Lung (tissue), 12 donors: ENCODE data around the gene FBXO27. TPM values are rescaled to one million over a fixed set of nuclear protein-coding genes. Genes with fewer than 3 reads are reported as not detected.

Source experiments
- ATAC-seq: fragments of 200-7000 bp; cut with Tn5 transposase; one replicate; pipeline ENCODE4 v1.9.1; 2020; ENCODE audit warnings: moderate number of reproducible peaks; ENCODE audit not compliant: insufficient read depth, low FRiP score
- DNase-seq, 3 donors: peaks; one replicate each; pipeline ENCODE4 v3.0.0-alpha.2; 2013 to 2017
- H3K27ac ChIP-seq, 2 donors: one replicate each; pipeline ENCODE4 v1.5.1; 2013; ENCODE audit warnings: mild to moderate bottlenecking in 2 of 2, moderate library complexity in 2 of 2, control low read depth in 1 of 2, inconsistent platforms in 1 of 2, low read depth in 1 of 2, low read length in 1 of 2
- H3K27me3 ChIP-seq, 3 donors: one replicate each; pipeline ENCODE4 v1.5.1; 2013; ENCODE audit warnings: low read length in 2 of 3; ENCODE audit not compliant: control insufficient read depth in 3 of 3, insufficient read depth in 3 of 3
- H3K36me3 ChIP-seq, 4 donors: one replicate each; pipeline ENCODE4 v1.5.1; 2013; ENCODE audit warnings: low read length in 4 of 4, mild to moderate bottlenecking in 1 of 4, moderate library complexity in 1 of 4; ENCODE audit not compliant: control insufficient read depth in 4 of 4, insufficient read depth in 4 of 4
- H3K4me1 ChIP-seq, 5 donors: one replicate each; pipeline ENCODE4 v1.5.1; 2013; ENCODE audit warnings: low read length in 5 of 5, mild to moderate bottlenecking in 2 of 5, moderate library complexity in 1 of 5; ENCODE audit not compliant: control insufficient read depth in 5 of 5, insufficient read depth in 5 of 5
- H3K4me3 ChIP-seq: one replicate; pipeline ENCODE4 v1.5.1; 2013; ENCODE audit warnings: mild to moderate bottlenecking, control low read depth, moderate library complexity
- H3K9ac ChIP-seq, 2 donors: one replicate each; pipeline ENCODE4 v1.5.1; 2013; ENCODE audit warnings: low read length in 2 of 2, control low read depth in 1 of 2; ENCODE audit not compliant: insufficient read depth in 1 of 2
- H3K9me3 ChIP-seq, 4 donors: one replicate each; pipeline ENCODE4 v1.5.1; 2013; ENCODE audit warnings: low read length in 3 of 4, mild to moderate bottlenecking in 1 of 4, moderate library complexity in 1 of 4; ENCODE audit not compliant: control insufficient read depth in 4 of 4, insufficient read depth in 3 of 4
- WGBS, 2 donors: extraction: QIAGEN DNeasy Blood & Tissue Kit; methylation state at CpG; one replicate each; pipeline ENCODE4 v1.1.7; 2013; 5-methylcytosine and 5-hydroxymethylcytosine counted together
- polyA plus RNA-seq, 2 donors: library from polyadenylated mRNA; stranded (reverse); fragments of 200-250 nt; gene quantifications; one replicate each; pipeline ENCODE4 v1.2.1, GENCODE V29; 2013
- total RNA-seq, 2 donors: library from RNA; depleted of rRNA in 1 of 2; stranded (reverse); fragments of >200 nt in 1 of 2; gene quantifications; one replicate each; pipeline ENCODE4 v1.2.1, GENCODE V29; 2014 to 2021
- TF ChIP-seq, protein P1 (sequence below): IDR thresholded peaks from 2 replicates; pipeline ENCODE4 v1.5.1; 2012; ENCODE audit warnings: mild to moderate bottlenecking; ENCODE audit errors: control extremely low read depth, extremely low read depth
- donor health status: control.
- donor health status: control.
- donor health status: Bipolar disorder and iron deficiency.
- donor health status: healthy.
- donor health status: DM: yes; HTN: yes; CAD: no.

FBXO27 gene
- total and polyA plus RNA-seq, 4 donors: 2.8 to 18.0 (median 5.6) TPM

DNA sequence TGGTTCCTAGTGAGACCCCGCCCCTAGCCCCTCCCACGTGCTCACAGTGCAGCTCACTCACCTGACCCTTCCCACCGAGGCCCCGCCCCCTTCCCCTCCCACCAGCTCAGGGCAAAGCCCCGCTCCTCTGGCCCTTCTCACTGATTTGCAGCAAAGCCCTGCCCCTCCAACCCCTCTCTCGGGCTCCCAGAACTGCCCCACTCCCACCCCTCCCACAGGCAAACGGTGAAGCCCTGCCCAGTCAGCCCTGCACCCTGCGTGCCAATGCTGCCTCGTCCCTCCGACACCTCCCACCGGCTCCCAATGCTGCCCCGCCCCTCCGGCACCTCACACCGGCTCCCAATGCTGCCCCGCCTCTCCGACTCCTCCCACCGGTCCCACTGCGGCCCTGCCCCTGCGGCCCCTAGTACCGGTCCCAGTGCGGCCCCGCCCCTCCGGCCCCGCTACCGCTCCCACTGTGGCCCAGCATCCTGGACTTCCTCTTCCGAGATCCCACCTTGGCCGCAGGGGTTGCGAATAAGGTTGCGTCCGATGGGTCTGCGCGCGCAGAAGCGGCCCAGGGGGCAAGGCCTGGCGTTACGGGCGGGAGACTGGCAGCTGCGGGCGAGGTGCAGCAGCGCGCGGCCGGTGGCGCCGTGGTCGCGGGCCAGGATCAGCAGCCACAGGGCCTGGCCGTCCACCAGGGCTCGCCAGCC lies 834 bp downstream of the FBXO27 start:
- Histone ChIP-seq H3K27ac (peak overlapping the region; percentile 46 to 80), H3K4me3 (peak overlapping the region; percentile 54), H3K9ac (no peak overlapping the region), H3K4me1 (peaks cover 0 to 9% (median 0%) of the 10 kb centered on the region in 5 donors), H3K36me3 (peaks cover 0 to 8% (median 2%) of the 10 kb centered on the region in 4 donors), H3K27me3 (no peaks in the 10 kb centered on the region), H3K9me3 (peaks cover 0 to 4% (median 0%) of the 10 kb centered on the region in 4 donors)
- DNase-seq: peak; percentile 71 to 90 (median 89)
- 0 to 1% methylated on average over 38 to 49 of the region's 49 CpGs for WGBS, 2 donors
- ATAC-seq: peak; percentile 93
- TF ChIP-seq, protein P1, sequence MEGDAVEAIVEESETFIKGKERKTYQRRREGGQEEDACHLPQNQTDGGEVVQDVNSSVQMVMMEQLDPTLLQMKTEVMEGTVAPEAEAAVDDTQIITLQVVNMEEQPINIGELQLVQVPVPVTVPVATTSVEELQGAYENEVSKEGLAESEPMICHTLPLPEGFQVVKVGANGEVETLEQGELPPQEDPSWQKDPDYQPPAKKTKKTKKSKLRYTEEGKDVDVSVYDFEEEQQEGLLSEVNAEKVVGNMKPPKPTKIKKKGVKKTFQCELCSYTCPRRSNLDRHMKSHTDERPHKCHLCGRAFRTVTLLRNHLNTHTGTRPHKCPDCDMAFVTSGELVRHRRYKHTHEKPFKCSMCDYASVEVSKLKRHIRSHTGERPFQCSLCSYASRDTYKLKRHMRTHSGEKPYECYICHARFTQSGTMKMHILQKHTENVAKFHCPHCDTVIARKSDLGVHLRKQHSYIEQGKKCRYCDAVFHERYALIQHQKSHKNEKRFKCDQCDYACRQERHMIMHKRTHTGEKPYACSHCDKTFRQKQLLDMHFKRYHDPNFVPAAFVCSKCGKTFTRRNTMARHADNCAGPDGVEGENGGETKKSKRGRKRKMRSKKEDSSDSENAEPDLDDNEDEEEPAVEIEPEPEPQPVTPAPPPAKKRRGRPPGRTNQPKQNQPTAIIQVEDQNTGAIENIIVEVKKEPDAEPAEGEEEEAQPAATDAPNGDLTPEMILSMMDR: no peak

DNA sequence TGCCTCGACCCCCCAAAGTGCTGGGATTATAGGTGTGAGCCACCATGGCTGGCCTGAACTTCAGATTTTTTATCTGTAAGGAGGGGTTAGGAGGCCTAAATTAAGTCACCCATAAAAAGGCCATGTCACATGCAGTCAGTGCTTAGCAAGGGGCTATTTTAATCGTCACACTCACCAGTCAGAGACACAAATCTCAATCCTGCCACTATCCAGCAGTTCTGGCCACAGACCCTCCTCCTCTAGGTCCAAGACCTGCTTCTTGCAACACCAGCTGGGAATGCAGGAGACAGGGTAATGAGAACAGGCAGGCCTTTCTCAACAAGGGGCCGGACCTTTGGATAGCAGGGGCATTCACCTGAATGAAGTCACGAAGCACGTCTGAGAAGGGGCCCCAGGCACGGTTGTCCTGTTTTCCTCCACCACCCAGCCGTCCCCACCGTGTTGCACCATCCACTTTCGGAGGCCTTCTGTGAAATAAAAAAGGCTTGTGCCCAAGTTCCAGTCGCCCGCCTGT lies 1.4 kb downstream of the FBXO27 start:
- H3K9ac ChIP-seq: peak overlapping the region in 1 of 2 donors; percentile 32

DNA sequence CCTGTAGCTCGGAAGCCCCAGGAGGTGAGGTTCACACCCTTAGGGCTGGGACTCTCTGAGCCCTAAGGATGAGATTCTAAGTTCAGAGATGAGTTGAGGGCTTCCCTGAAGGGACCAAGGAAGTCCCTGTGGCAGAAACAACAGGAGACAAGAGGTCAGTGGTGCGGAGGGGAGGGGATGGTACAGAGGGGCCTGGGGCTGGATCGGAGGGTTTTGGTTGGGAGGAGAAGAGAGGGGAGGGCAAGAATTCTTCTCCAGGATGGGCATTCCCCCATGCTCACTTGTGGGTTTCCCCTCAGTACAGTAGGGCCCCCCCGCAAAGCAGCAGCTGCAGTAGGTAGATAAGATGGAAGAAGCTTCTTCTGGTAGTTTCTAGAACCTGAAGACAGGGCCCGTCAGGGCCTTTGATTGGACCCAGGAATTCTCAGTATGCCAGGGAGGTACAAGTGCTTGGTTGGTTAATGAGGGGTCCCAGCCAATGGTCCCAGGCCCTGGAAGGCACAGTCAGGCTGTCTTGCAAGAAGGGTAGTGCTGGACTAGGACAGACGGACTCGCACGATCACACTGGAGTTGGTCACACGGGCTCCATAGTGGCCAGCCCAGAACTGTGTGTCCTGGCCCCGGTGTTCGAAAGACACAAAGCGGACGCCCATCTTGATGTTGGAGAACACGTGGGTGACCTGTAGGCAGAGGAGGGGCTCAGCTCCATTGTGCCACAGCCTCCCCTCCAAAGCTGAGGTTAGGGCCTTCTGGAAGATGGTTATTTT lies 7.3 kb downstream of the FBXO27 start:
- ATAC-seq (no peak), DNase-seq (no peak)
- 95 to 97% methylated on average over 13 to 14 of the region's 14 CpGs for WGBS, 2 donors
- TF ChIP-seq, protein P1: no peak
- Histone ChIP-seq H3K27me3 (no peaks in the 10 kb centered on the region), H3K9ac (no peak overlapping the region), H3K36me3 (peaks cover 0 to 8% (median 2%) of the 10 kb centered on the region in 4 donors), H3K4me3 (no peak overlapping the region), H3K4me1 (no peaks in the 10 kb centered on the region), H3K9me3 (peaks cover 0 to 8% (median 0%) of the 10 kb centered on the region in 4 donors), H3K27ac (no peak overlapping the region)

More for the DNA sequence above, 1.4 kb downstream of the FBXO27 start:
- H3K27me3 ChIP-seq: no peaks in the 10 kb centered on the region
- H3K4me1 ChIP-seq: peaks cover 0 to 9% (median 0%) of the 10 kb centered on the region in 5 donors
- peaks cover 0 to 8% (median 2%) of the 10 kb centered on the region in 4 donors for H3K36me3 ChIP-seq
- peak; percentile 2 for ATAC-seq
- TF ChIP-seq, protein P1: no peak
- WGBS, 2 donors: 22 to 24% methylated on average over 11 of the region's 11 CpGs
- peaks cover 0 to 7% (median 0%) of the 10 kb centered on the region in 4 donors for H3K9me3 ChIP-seq
- DNase-seq: peak in 1 of 3 donors; percentile 8
- H3K27ac ChIP-seq: peak overlapping the region; percentile 46 to 80
- H3K4me3 ChIP-seq: peak overlapping the region; percentile 13
